Regular cardiac myocyte (primary cell): Measurements from ENCODE around the gene DSCAM. TPM values are rescaled to one million over a fixed set of nuclear protein-coding genes. Genes with fewer than 3 reads are reported as not detected.

ENCODE experiments used
- total RNA-seq: library from RNA; depleted of rRNA; stranded (reverse); fragments of >200 nt; gene quantifications from 2 replicates; pipeline ENCODE4 v1.2.3, GENCODE V29; 2014

The DSCAM gene, protein sequence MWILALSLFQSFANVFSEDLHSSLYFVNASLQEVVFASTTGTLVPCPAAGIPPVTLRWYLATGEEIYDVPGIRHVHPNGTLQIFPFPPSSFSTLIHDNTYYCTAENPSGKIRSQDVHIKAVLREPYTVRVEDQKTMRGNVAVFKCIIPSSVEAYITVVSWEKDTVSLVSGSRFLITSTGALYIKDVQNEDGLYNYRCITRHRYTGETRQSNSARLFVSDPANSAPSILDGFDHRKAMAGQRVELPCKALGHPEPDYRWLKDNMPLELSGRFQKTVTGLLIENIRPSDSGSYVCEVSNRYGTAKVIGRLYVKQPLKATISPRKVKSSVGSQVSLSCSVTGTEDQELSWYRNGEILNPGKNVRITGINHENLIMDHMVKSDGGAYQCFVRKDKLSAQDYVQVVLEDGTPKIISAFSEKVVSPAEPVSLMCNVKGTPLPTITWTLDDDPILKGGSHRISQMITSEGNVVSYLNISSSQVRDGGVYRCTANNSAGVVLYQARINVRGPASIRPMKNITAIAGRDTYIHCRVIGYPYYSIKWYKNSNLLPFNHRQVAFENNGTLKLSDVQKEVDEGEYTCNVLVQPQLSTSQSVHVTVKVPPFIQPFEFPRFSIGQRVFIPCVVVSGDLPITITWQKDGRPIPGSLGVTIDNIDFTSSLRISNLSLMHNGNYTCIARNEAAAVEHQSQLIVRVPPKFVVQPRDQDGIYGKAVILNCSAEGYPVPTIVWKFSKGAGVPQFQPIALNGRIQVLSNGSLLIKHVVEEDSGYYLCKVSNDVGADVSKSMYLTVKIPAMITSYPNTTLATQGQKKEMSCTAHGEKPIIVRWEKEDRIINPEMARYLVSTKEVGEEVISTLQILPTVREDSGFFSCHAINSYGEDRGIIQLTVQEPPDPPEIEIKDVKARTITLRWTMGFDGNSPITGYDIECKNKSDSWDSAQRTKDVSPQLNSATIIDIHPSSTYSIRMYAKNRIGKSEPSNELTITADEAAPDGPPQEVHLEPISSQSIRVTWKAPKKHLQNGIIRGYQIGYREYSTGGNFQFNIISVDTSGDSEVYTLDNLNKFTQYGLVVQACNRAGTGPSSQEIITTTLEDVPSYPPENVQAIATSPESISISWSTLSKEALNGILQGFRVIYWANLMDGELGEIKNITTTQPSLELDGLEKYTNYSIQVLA (N-terminal part only)
- not detected in 2 replicates for total RNA-seq

DNA sequence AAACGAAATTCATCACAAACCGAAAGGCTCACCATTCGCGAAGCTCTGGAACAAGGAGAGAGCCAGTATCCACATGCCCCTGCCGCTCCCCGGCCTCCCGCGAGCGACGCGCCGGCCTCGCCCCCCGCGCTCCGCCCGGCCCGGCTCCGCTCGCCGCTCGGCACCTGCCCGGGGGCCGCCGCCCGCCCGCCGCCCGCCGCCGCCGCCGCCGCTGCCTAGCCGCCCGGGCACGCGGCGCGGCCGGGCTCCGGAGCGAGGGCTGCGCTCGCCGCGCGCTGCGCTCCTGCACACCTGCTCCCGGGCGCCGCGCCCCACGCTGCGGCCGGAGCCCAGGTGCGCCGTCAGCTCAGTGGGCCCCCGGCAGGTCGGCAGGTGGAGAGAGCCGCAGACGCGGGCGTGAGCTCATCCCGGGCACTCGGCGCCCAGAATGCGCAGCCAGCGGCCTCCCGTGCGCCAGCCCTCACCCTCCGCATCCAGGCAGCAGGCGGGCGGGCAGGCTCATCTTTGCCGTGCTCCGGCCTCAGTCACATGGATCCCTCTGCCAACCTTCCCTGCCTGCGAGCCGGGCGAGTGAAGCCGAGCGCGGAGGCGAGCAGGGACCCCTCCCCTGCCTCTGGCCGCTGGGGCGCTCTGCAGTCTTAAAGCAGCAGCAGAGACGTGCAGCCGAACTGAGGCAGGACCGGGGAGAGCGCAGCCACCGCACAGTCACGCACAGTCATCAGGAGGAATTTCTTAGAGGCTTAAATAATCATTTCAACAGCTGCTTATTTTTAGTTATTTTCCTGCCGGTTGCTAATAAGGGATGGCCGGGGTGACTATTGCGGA lies at the start of gene DSCAM:
DSCAM (minus strand) TSS at position 572 of the 825 bp plus-strand sequence; CDS start at position 75, 497 bp downstream.

